B cell (primary cell): ENCODE results near the gene DUS2.

Source experiments
- EZH2 ChIP-seq: IDR thresholded peaks from 2 replicates; pipeline ENCODE4 v1.6.1; 2012; ENCODE audit warnings: borderline replicate concordance, low read depth, mild to moderate bottlenecking, moderate library complexity, low read length; ENCODE audit not compliant: insufficient read depth, poor library complexity, severe bottlenecking
- TF ChIP-seq, protein P1 (sequence below): fragments of 200-600 bp; IDR thresholded peaks from one replicate; pipeline ENCODE4 v1.8.0; 2022; ENCODE audit warnings: antibody characterized with exemption, mild to moderate bottlenecking

- TF ChIP-seq, protein P1, sequence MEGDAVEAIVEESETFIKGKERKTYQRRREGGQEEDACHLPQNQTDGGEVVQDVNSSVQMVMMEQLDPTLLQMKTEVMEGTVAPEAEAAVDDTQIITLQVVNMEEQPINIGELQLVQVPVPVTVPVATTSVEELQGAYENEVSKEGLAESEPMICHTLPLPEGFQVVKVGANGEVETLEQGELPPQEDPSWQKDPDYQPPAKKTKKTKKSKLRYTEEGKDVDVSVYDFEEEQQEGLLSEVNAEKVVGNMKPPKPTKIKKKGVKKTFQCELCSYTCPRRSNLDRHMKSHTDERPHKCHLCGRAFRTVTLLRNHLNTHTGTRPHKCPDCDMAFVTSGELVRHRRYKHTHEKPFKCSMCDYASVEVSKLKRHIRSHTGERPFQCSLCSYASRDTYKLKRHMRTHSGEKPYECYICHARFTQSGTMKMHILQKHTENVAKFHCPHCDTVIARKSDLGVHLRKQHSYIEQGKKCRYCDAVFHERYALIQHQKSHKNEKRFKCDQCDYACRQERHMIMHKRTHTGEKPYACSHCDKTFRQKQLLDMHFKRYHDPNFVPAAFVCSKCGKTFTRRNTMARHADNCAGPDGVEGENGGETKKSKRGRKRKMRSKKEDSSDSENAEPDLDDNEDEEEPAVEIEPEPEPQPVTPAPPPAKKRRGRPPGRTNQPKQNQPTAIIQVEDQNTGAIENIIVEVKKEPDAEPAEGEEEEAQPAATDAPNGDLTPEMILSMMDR: no peak
- no peak for TF ChIP-seq EZH2
Observed at GRCh38 chr16:68028996-68029395, 5.9 kb downstream of the DUS2 start.
